Stimulated activated CD8-positive, alpha-beta memory T cell treated with anti-CD3 and anti-CD28 coated beads, Interleukin-15, amount 100 ng/mL, for 4 hours (primary cell): ENCODE data around the gene STYXL2.

ENCODE experiments used
- DNase-seq, 2 donors: peaks; one replicate each; pipeline ENCODE4 v3.0.0-alpha.2; 2020; ENCODE audit warnings: low read depth in 2 of 2

Gene STYXL2

GRCh38 chr1:167077868-167078210 is 16.0 kb upstream of the STYXL2 start:
- no peak for DNase-seq

GRCh38 chr1:167081594-167082156 is 12.2 kb upstream of the STYXL2 start:
- DNase-seq, result no peak

- DNase-seq, result no peak
Measured at GRCh38 chr1:167082511-167083027, 11.3 kb upstream of the STYXL2 start.

- no peak for DNase-seq
Measured at GRCh38 chr1:167083066-167083665, 10.7 kb upstream of the STYXL2 start.

DNA sequence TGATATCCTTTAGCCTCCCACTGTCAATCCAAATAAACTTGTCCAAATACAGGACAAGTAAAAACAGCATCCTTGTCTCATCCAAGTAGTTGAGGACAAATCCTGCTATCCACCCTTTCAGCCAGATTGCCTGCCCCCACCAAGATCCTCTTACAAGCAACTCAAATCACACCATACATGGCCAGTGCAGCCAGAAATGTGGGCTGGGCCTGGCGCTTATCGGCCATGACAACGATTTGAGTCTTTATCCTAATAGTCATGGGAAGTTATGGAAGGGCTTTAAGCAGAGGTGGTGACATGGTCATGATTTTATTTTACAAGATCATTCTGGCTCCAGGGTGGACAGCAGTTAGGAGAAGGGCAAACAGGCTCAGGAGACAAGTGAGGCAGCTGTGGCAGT is 10.0 kb upstream of the STYXL2 start:
- no peak for DNase-seq

- DNase-seq, result no peak
Measured at GRCh38 chr1:167084757-167085156, 9.1 kb upstream of the STYXL2 start.

- no peak for DNase-seq
Measured at GRCh38 chr1:167086033-167086432, 7.8 kb upstream of the STYXL2 start.

- no peak for DNase-seq
Measured at GRCh38 chr1:167086768-167087167, 7.1 kb upstream of the STYXL2 start.

DNA sequence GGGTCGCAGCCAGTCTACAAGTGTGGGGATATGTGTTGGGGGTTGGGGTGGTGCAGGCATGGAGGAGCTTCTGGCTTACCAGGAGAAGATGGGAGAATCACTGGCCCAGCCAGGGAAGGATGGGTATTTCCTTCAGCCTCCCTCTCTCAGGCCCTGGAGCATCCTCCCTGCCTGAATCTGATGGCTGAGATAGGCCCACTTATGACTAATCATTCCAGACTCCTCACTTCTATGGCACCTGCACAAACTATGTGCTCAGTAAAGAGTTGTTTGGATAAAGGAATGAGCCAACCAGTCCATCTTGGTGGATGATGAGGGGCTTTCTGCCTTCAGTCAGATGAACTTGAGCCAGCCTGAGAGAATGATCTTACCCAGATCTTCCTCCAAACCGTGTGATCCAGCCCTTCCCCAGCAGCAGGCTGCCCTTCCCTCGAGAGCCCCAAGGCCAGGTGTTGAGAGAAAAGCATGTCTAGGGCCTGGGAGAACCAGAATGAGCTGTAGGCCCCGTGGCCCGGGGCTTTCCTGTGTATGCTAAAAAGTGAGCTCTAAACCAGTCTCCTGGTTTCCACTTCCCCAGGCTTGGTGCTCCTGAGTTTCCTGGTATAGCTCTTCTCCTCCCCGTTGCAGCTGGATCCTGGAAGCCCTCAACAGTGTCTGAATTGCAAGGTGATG is 5.0 kb upstream of the STYXL2 start:
- DNase-seq, result no peak

GRCh38 chr1:167089939-167090313 is 3.9 kb upstream of the STYXL2 start:
- no peak for DNase-seq

DNA sequence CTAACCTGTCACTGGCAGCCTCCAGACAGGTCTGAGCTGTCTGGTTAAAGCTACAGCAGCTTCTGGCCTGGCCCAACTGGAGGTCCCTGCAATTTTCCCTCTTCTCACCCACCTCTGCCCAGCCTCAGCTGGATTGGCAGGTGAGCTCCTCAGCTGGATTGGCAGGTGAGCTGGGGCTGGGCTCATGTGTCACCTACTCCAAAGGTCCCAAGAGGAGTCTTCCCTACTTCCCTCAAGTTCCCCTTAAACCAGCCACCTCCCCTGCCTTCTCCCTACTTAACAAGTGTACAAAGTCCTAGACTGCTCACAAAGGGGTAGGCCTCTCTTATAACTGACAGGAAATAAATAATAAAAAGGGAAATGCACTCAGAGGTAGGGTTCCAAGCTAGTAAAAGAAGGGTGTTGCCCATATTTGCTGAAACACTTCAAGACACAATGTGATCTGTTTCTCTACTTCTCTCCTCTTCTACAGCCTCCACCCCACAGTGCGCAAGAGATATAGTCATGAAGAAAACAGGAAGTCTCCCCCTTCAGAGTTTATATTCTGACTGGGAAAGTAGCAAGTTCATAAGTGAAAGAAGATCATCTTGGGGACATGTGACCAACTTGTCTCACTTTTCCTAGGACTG is 3.4 kb upstream of the STYXL2 start, which contains the start of gene GPA33:
GPA33 (minus strand) TSS at position 64 of the 629 bp plus-strand sequence. CDS start 90 bp downstream, outside the sequence.
- DNase-seq, result no peak

GRCh38 chr1:167092653-167093052 is 1.2 kb upstream of the STYXL2 start:
- DNase-seq, result no peak

GRCh38 chr1:167094690-167095089 is 815 bp downstream of the STYXL2 start:
- no peak for DNase-seq

- no peak for DNase-seq
Measured at GRCh38 chr1:167095368-167095767, 1.5 kb downstream of the STYXL2 start.

DNA sequence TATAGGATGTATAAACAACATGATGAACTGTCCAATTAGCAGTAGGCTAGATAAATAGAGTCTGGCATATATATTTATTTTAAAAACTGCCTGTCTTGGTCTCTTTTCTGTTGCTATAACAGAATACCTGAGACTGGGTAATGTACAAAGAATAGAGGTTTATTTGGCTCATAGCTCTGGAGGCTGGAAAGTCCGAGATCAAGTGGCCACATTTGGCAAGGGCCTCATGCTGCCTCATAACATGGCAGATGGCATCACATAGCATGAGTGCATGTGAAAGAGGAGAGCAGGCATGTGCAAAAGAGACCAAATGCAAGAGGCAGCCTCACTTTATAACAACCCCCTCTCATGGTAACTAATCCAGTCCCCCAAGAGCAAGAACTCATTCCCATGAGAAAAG is 6.0 kb downstream of the STYXL2 start:
- no peak for DNase-seq

DNA sequence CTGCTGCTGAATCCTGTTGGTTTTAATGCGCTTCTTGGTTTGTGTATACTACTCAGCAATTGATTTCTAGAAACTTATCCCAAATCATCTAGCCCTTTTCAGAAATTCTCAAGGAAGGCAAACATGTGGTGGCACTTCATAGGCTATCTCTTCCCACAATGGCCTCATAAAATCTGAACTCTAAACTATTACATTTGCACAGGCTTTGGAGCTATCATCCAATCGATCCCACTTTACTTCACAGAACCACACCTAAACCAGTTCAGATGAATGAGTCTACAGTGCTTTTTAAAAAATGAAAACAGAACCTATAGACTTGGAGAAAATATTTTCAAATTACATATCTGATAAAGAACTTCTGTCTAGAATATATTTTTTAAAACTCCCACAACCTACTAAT is 6.9 kb downstream of the STYXL2 start:
- DNase-seq, result no peak

DNA sequence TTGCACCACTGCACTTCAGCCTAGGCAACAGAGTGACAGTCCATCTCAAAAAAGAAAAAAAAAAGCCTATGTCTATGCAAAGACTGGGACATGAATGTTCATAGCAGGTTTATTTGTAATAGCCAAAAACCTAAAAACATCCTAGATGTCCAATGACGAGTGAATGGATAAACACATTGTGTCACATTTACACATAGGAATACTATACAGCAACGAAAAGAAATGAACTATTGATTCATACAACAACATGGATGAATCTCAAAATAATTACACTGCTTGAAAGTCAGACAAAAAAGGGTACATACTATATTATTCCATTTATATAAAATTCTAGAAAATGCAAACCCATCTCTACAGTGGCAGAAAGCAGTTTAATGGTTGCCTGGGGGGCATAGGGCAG is 7.9 kb downstream of the STYXL2 start:
- DNase-seq, result no peak

DNA sequence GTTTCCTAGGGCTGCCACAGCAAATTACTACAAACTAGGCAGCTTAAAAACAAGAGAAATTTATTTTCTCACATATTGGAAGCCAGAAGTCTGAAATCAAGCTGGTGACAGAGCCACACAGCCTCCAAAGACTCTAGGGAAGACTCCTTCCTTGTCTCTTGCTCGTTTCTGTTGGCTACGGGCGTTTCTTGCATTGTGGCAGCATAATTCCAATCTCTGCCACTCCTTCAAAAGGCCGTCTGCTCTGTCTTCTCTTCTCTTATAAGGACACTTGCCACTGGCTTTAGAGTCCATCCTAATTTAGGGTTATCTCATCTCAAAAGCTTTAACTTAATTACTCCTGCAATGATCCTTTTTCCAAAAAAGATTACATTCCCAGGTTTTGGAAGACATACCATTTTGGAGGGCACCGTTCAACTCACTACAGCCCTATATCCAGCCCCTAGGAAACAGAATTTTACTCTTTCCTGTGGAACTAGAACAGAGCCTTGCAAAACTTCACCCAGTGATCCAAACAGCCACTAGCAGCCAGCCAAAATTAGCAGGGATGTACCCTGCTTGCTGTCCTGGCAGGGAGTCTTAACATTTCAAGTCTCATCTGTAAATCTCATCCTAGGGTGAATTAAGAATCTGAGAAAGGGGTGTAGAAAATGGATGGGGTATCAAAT is 9.2 kb downstream of the STYXL2 start:
- no peak for DNase-seq

DNA sequence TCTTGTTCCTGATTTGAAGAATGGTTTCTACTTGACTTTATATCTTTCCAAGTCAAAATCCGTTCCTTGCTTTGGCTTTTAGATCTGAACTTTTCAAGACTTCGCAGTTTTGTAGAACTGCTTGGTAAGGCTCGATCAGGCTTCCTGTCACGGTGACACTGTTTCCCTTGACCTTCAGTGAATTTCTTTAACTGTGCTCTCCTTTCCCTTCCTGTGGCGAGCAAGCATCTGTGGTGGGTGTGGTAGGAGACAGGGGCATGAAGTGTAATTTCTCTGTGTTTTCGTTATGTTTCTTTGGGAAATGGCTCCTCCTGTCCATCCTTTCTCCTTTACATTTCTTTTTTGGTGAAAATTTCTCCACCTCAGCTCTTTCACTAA is 10.4 kb downstream of the STYXL2 start:
- no peak for DNase-seq

GRCh38 chr1:167105271-167106118 is 11.6 kb downstream of the STYXL2 start:
- DNase-seq, result no peak

DNA sequence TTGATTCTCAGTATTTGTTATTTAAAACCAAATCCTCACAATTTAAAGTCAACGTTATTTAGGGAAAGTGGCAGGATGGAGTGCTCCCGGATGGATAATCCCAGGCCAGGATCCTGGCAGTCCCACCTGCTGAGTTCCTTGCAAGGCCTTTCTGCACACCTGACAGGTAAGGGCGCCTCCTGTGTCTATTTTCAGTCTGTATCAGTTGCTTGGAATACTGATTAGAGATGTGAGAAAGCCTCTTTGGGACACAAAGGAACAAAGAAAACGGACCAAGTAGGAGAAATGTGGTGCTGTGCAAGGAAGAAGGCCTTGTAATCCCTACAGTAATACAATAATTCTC is 12.2 kb downstream of the STYXL2 start:
- no peak for DNase-seq

GRCh38 chr1:167107456-167107855 is 13.6 kb downstream of the STYXL2 start:
- no peak for DNase-seq
